WI38 (cell line): Measurements from ENCODE around the gene B4GALT5.

Experiments used
- H3K4me3 ChIP-seq: 2 replicates; pipeline ENCODE4 v1.5.1; 2011; ENCODE audit warnings: low read depth, mild to moderate bottlenecking, control low read depth, low read length
- TF ChIP-seq, protein P1 (sequence below): IDR thresholded peaks from 2 replicates; pipeline ENCODE4 v1.5.1; 2012; ENCODE audit warnings: low read depth, mild to moderate bottlenecking, control low read depth, low read length

Gene B4GALT5

DNA sequence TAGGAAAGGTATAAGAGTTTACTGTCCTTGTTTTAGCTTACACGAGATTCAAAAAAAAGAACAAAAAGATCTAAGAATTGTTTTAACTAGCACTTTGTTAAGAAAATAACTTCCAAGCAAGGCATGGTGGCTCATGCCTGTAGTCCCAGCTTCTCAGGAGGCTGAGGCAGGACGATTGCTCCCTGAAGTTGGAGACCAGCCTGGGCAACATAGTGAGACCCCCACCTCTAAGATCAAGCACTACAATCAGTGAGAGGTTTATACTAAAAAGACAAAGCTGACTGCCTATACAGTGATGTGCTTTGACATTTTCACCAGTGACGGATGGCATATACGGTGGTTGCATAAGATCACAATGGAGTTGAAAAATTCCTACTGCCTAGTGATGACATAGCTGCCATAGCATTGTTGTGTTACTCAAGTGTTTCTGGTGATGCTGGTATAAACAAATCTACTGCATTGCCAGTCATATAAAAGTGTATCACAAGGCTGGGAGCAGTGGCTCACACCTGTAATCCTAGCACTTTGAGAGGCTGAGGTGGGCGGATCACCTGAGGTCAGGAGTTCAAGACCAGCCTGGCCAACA is 68.6 kb downstream of the B4GALT5 start:
- TF ChIP-seq, protein P1, sequence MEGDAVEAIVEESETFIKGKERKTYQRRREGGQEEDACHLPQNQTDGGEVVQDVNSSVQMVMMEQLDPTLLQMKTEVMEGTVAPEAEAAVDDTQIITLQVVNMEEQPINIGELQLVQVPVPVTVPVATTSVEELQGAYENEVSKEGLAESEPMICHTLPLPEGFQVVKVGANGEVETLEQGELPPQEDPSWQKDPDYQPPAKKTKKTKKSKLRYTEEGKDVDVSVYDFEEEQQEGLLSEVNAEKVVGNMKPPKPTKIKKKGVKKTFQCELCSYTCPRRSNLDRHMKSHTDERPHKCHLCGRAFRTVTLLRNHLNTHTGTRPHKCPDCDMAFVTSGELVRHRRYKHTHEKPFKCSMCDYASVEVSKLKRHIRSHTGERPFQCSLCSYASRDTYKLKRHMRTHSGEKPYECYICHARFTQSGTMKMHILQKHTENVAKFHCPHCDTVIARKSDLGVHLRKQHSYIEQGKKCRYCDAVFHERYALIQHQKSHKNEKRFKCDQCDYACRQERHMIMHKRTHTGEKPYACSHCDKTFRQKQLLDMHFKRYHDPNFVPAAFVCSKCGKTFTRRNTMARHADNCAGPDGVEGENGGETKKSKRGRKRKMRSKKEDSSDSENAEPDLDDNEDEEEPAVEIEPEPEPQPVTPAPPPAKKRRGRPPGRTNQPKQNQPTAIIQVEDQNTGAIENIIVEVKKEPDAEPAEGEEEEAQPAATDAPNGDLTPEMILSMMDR: no peak
- no peak overlapping the region for H3K4me3 ChIP-seq

DNA sequence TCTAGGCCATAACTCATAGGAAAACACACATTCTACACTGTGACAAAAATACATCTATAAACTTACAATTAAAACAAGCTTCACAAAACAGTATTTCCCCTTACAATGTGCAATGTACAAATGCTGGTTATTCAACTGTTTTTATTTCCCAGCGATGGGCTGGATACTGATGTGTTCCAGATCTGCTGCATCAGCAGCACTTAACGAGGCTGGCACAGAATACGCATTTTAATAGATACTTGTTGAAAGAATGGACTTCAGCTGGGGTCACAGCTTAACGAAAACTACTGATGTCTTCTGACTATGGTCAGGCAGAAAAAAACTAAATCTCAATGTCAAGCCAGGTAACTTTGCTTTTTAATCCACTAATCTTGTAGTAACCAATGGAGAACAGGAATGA is 70.9 kb downstream of the B4GALT5 start:
- H3K4me3 ChIP-seq: no peak overlapping the region
- TF ChIP-seq, protein P1: no peak

DNA sequence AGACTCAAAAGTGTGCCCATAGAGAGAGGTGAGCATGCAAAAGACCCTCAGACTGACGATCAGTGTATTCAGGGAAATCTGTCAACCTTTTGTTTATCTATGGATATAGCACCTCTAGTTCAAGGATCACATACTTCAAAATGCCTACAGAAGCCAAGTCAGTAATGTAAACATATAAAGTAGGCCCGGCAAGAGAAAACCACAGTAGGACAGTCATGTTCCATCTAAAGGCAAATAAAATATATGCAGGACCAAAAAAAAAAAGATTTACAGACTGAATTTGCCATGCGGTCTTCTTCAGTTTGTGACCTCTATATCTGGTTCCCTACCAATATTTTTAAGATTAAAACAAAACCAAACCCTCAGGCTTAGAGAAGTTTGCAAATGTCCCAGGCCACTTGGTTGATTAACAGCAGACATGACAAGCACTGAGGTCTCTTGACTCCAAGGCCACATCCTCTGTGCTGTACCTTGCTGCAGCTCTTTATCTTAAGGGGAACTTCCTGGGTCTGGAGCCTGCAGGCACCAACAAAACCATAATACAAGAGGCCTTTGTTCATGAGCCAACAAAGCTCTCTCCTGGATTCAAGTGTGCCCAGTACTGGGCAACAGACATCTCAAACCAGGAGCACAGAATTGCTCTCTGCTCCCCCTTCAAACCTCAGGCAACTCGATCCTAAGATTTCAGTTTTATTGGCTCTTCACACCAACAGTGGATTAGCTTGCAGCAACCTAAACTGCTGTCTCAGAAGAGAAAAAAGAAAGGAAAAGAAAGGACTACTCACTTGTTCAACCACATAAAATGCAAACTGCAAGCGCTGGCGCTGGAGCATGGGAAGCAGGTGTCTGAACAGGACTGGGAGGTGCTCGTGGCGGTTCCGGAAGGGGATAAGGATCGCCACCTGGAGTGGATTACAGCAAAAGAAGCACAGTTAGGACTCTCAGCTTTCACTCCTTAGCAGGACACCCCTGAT is 71.7 kb downstream of the B4GALT5 start:
- TF ChIP-seq, protein P1: no peak
- no peak overlapping the region for H3K4me3 ChIP-seq

GRCh38 chr20:49637046-49637637 is 76.5 kb downstream of the B4GALT5 start:
- H3K4me3 ChIP-seq: no peak overlapping the region
- TF ChIP-seq, protein P1: no peak

- TF ChIP-seq, protein P1: no peak
- no peak overlapping the region for H3K4me3 ChIP-seq
Observed at GRCh38 chr20:49636447-49636846, 77.2 kb downstream of the B4GALT5 start.

DNA sequence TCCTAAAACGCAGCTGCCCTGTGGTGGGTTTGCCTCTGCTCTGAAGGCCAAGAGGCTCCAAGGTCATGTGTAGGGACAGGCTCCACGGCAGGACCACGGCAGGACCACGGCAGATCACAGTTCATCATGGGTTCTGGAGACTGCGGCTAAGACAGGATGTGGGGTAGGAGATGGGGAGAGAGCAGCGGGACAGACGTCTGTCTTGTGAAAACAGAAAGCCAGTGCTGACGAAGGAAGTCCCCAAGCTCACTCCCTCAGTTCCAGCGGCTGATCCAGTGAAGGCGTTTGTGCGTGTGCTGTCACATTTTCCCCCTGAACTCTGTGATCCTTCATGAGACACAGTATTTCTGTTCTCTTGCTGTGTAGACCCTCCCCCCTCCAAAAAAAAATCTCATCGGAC is 77.8 kb downstream of the B4GALT5 start:
- no peak overlapping the region for H3K4me3 ChIP-seq
- TF ChIP-seq, protein P1: no peak

DNA sequence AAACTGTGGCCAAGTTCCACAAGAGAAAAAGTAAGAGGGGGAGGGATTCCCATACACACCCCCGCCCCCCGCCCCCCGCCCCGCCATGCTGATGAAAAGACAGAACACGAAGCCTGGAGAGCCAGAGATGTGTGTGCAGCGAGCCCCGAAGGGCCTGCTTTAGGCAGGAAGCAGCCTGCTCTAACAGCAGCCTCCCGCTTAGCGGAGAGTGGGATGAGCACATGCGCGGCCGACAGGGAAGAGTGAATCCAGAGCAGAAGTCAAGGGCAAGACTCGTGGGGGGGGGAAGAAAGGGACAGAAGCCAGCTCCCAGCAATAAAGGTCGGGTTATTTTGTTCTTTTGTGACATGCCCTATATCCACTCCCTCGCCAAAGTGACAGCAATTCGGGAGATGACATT is 78.5 kb downstream of the B4GALT5 start:
- no peak overlapping the region for H3K4me3 ChIP-seq
- TF ChIP-seq, protein P1: no peak
